ENCODE results near the gene POLR2B. TPM values are rescaled to one million over a fixed set of nuclear protein-coding genes. Genes with fewer than 3 reads are reported as not detected.
"Not testable (repeated sequence)": the region's sequence is repeated elsewhere in the genome, so short reads cannot be mapped to it uniquely, and the experiment has no call there.

Gene POLR2B
- total RNA-seq (10 to 100 TPM; 69.3 to 80.9 (median 73.9) TPM), polyA plus RNA-seq (38.1 TPM)
- long read RNA-seq, donor 1, transcript POLR2B-201 (25 exons, 3,748 nt), result major isoform, 67 of 88 reads
- long read RNA-seq, donor 1, partial matches to known transcripts, result 18 of 88 reads
- long read RNA-seq, donor 1, other reads (novel, unspliced or antisense), result 3 of 88 reads
- long read RNA-seq, donor 2, full-length matches to known transcripts, result 51 of 56 reads
- long read RNA-seq, donor 2, partial matches to known transcripts, result 2 of 56 reads
- long read RNA-seq, donor 2, other reads (novel, unspliced or antisense), result 3 of 56 reads
- long read RNA-seq, donor 3, full-length matches to known transcripts, result 207 of 275 reads
- long read RNA-seq, donor 3, partial matches to known transcripts, result 39 of 275 reads
- long read RNA-seq, donor 3, other reads (novel, unspliced or antisense), result 29 of 275 reads
- long read RNA-seq, donor 4, full-length matches to known transcripts, result 54 of 62 reads
- long read RNA-seq, donor 4, partial matches to known transcripts, result 3 of 62 reads
- long read RNA-seq, donor 4, other reads (novel, unspliced or antisense), result 5 of 62 reads

- DNase-seq (peak; percentile 96 to 98 (median 97)), ATAC-seq (peak; percentile 89 to 94)
- no peaks in the 10 kb centered on the region for H3K27me3 ChIP-seq (ENCODE audit: control insufficient read depth, insufficient read depth)
- no peaks in the 10 kb centered on the region for H3K9me3 ChIP-seq (ENCODE audit: control insufficient read depth, low read length)
- H3K4me1 ChIP-seq (ENCODE audit: control insufficient read depth, insufficient read depth, low read length), result peaks cover 10% of the 10 kb centered on the region
- under 1% methylated on average over 37 of the region's 37 CpGs for WGBS
- intact Hi-C loops (cut with DNase I), result loop anchor here in 1 of 4 donors (10.0 kb wide), 1 partner anchor 64 kb away; no protein-coding TSS in a partner anchor
- peak within 1 kb of the TSS; percentile 100 for H3K27ac ChIP-seq (ENCODE audit: low read length)
- peak within 1 kb of the TSS; percentile 99 for H3K4me3 ChIP-seq (ENCODE audit: low read length)
These were observed at the start of gene POLR2B for GRCh38 chr4:56978750-56979303. Gene POLR2B (plus strand): TSS chr4:56978896. CDS start chr4:56978986, 90 bp downstream.

GRCh38 chr4:56930638-56931037 is 48.1 kb upstream of the POLR2B start:
- no peak overlapping the region for H3K27ac ChIP-seq (ENCODE audit: low read length)
- WGBS, result 94% methylated on average over 7 of the region's 7 CpGs
- no peaks in the 10 kb centered on the region for H3K27me3 ChIP-seq (ENCODE audit: control insufficient read depth, insufficient read depth)
- intact Hi-C loops (cut with DNase I), result no loop called here
- H3K4me1 ChIP-seq (ENCODE audit: control insufficient read depth, insufficient read depth, low read length), result peaks cover 3% of the 10 kb centered on the region
- no peak for ATAC-seq
- DNase-seq, result no peak
- H3K9me3 ChIP-seq (ENCODE audit: control insufficient read depth, low read length), result no peaks in the 10 kb centered on the region
- H3K4me3 ChIP-seq (ENCODE audit: low read length), result no peak overlapping the region

GRCh38 chr4:56931924-56932323 is 46.8 kb upstream of the POLR2B start:
- Histone ChIP-seq H3K4me1 (ENCODE audit: control insufficient read depth, insufficient read depth, low read length) (peaks cover 3% of the 10 kb centered on the region), H3K4me3 (ENCODE audit: low read length) (no peak overlapping the region), H3K27ac (ENCODE audit: low read length) (no peak overlapping the region), H3K27me3 (ENCODE audit: control insufficient read depth, insufficient read depth) (no peaks in the 10 kb centered on the region), H3K9me3 (ENCODE audit: control insufficient read depth, low read length) (no peaks in the 10 kb centered on the region)
- intact Hi-C loops (cut with DNase I), result no loop called here
- WGBS, result 82% methylated on average over 4 of the region's 4 CpGs
- no peak for DNase-seq
- no peak for ATAC-seq

- H3K27me3 ChIP-seq (ENCODE audit: control insufficient read depth, insufficient read depth), result no peaks in the 10 kb centered on the region
- no peak overlapping the region for H3K4me3 ChIP-seq (ENCODE audit: low read length)
- no peak for DNase-seq
- 87% methylated on average over 6 of the region's 6 CpGs for WGBS
- ATAC-seq, result no peak
- intact Hi-C loops (cut with DNase I), result no loop called here
- H3K4me1 ChIP-seq (ENCODE audit: control insufficient read depth, insufficient read depth, low read length), result peaks cover 3% of the 10 kb centered on the region
- no peak overlapping the region for H3K27ac ChIP-seq (ENCODE audit: low read length)
- no peaks in the 10 kb centered on the region for H3K9me3 ChIP-seq (ENCODE audit: control insufficient read depth, low read length)
These were observed 41.4 kb upstream of the POLR2B start for GRCh38 chr4:56937262-56937661.

GRCh38 chr4:56939826-56940225 is 38.9 kb upstream of the POLR2B start:
- WGBS, result 98% methylated on average over 14 of the region's 14 CpGs
- H3K9me3 ChIP-seq (ENCODE audit: control insufficient read depth, low read length); H3K27ac ChIP-seq (ENCODE audit: low read length); H3K27me3 ChIP-seq (ENCODE audit: control insufficient read depth, insufficient read depth); H3K4me3 ChIP-seq (ENCODE audit: low read length); ATAC-seq; intact Hi-C loops (cut with DNase I); H3K4me1 ChIP-seq (ENCODE audit: control insufficient read depth, insufficient read depth, low read length); DNase-seq: not testable (repeated sequence)

- Histone ChIP-seq H3K27me3 (ENCODE audit: control insufficient read depth, insufficient read depth) (no peaks in the 10 kb centered on the region), H3K27ac (ENCODE audit: low read length) (no peak overlapping the region), H3K4me1 (ENCODE audit: control insufficient read depth, insufficient read depth, low read length) (no peaks in the 10 kb centered on the region), H3K9me3 (ENCODE audit: control insufficient read depth, low read length) (no peaks in the 10 kb centered on the region), H3K4me3 (ENCODE audit: low read length) (no peak overlapping the region)
- intact Hi-C loops (cut with DNase I), result no loop called here
- 78% methylated on average over 12 of the region's 12 CpGs for whole genome bisulfite sequencing
- ATAC-seq, result no peak
- DNase-seq, result no peak
These were observed 38.3 kb upstream of the POLR2B start for GRCh38 chr4:56940403-56940802.

GRCh38 chr4:56940971-56941370 is 37.7 kb upstream of the POLR2B start:
- Histone ChIP-seq H3K27me3 (ENCODE audit: control insufficient read depth, insufficient read depth) (no peaks in the 10 kb centered on the region), H3K27ac (ENCODE audit: low read length) (no peak overlapping the region), H3K4me3 (ENCODE audit: low read length) (no peak overlapping the region), H3K4me1 (ENCODE audit: control insufficient read depth, insufficient read depth, low read length) (no peaks in the 10 kb centered on the region), H3K9me3 (ENCODE audit: control insufficient read depth, low read length) (no peaks in the 10 kb centered on the region)
- DNase-seq (no peak), ATAC-seq (no peak)
- intact Hi-C loops (cut with DNase I), result no loop called here

- Histone ChIP-seq H3K27me3 (ENCODE audit: control insufficient read depth, insufficient read depth) (no peaks in the 10 kb centered on the region), H3K9me3 (ENCODE audit: control insufficient read depth, low read length) (no peaks in the 10 kb centered on the region), H3K4me1 (ENCODE audit: control insufficient read depth, insufficient read depth, low read length) (no peaks in the 10 kb centered on the region), H3K27ac (ENCODE audit: low read length) (no peak overlapping the region), H3K4me3 (ENCODE audit: low read length) (no peak overlapping the region)
- WGBS, result 71% methylated on average over 3 of the region's 3 CpGs
- ATAC-seq (no peak), DNase-seq (no peak)
- intact Hi-C loops (cut with DNase I), result no loop called here
These were observed 37.3 kb upstream of the POLR2B start for GRCh38 chr4:56941403-56941802.

GRCh38 chr4:56953680-56954520 is 24.8 kb upstream of the POLR2B start:
- no peaks in the 10 kb centered on the region for H3K27me3 ChIP-seq (ENCODE audit: control insufficient read depth, insufficient read depth)
- no peaks in the 10 kb centered on the region for H3K9me3 ChIP-seq (ENCODE audit: control insufficient read depth, low read length)
- DNase-seq (no peak), ATAC-seq (no peak)
- H3K27ac ChIP-seq (ENCODE audit: low read length), result no peak overlapping the region
- intact Hi-C loops (cut with DNase I), result no loop called here
- no peaks in the 10 kb centered on the region for H3K4me1 ChIP-seq (ENCODE audit: control insufficient read depth, insufficient read depth, low read length)
- 90% methylated on average over 9 of the region's 9 CpGs for WGBS
- H3K4me3 ChIP-seq (ENCODE audit: low read length), result no peak overlapping the region

GRCh38 chr4:56958111-56958517 is 20.6 kb upstream of the POLR2B start:
- no peak overlapping the region for H3K27ac ChIP-seq (ENCODE audit: low read length)
- DNase-seq, result peak; percentile 92 to 93 (median 93)
- intact Hi-C loops (cut with DNase I), result no loop called here
- H3K4me1 ChIP-seq (ENCODE audit: control insufficient read depth, insufficient read depth, low read length), result no peaks in the 10 kb centered on the region
- H3K9me3 ChIP-seq (ENCODE audit: control insufficient read depth, low read length), result no peaks in the 10 kb centered on the region
- ATAC-seq, result peak; percentile 98 to 99
- 24% methylated on average over 7 of the region's 7 CpGs for WGBS
- H3K27me3 ChIP-seq (ENCODE audit: control insufficient read depth, insufficient read depth), result no peaks in the 10 kb centered on the region
- no peak overlapping the region for H3K4me3 ChIP-seq (ENCODE audit: low read length)

- H3K27ac ChIP-seq (ENCODE audit: low read length), result no peak overlapping the region
- H3K4me3 ChIP-seq (ENCODE audit: low read length), result no peak overlapping the region
- H3K9me3 ChIP-seq (ENCODE audit: control insufficient read depth, low read length), result no peaks in the 10 kb centered on the region
- no peak for ATAC-seq
- intact Hi-C loops (cut with DNase I), result no loop called here
- 80% methylated on average over 1 of the region's 1 CpG for WGBS
- no peaks in the 10 kb centered on the region for H3K27me3 ChIP-seq (ENCODE audit: control insufficient read depth, insufficient read depth)
- H3K4me1 ChIP-seq (ENCODE audit: control insufficient read depth, insufficient read depth, low read length), result no peaks in the 10 kb centered on the region
- no peak for DNase-seq
These were observed 19.6 kb upstream of the POLR2B start for GRCh38 chr4:56959100-56959499.

Measured in right cardiac atrium (tissue), 5 donors.